HCT116 (cell line): ENCODE data around the gene PRR12. TPM values are rescaled to one million over a fixed set of nuclear protein-coding genes. Genes with fewer than 3 reads are reported as not detected.
"Not testable (repeated sequence)": the region's sequence is repeated elsewhere in the genome, so short reads cannot be mapped to it uniquely, and the experiment has no call there.

Experiments
- ATAC-seq: fragments of 200-7000 bp; cut with Tn5 transposase; 2 replicates; pipeline ENCODE4 v1.9.1; 2020; ENCODE audit warnings: mild to moderate bottlenecking, moderate library complexity
- BruUV-seq: library from RNA; stranded (reverse); fragments of 400-500 nt; replicated peaks from 2 replicates; lab custom pipeline; 2021; lab: Mats Ljungman, UMichigan
- CTCF ChIA-PET: fragments of 300-600 bp; sonication (Branson Sonifier 250); formaldehyde crosslinking; loops from one replicate; lab custom pipeline; 2021; ENCODE audit warnings: antibody characterized with exemption; lab: Charles Lee
- POLR2A ChIA-PET: fragments of 300-600, 350-600 bp; sonication (Branson Sonifier 250); formaldehyde crosslinking; loops from one replicate; lab custom pipeline; 2021; ENCODE audit warnings: antibody characterized with exemption; lab: Charles Lee
- RAD21 ChIA-PET, 2 experiments: fragments of 300-600 bp; sonication (Branson Sonifier 250); formaldehyde crosslinking; loops; one replicate each; lab custom pipeline; 2023; ENCODE audit warnings: low total read pairs in 2 of 2; ENCODE audit not compliant: uncharacterized antibody in 2 of 2, unreplicated experiment in 2 of 2, low non-redundant PET in 1 of 2; lab: Charles Lee
- DNase-seq: peaks from one replicate; pipeline ENCODE4 v3.0.0-alpha.2; 2010; ENCODE audit warnings: low read depth, low spot score
- H2AFZ ChIP-seq: fragments of 200-600 bp; shearing (Covaris generic), sonication (generic); 2 replicates; pipeline ENCODE4 v1.6.1; 2017; ENCODE audit warnings: low read depth, mixed run types, mixed read lengths, antibody characterized with exemption, low read length; ENCODE audit not compliant: poor library complexity, severe bottlenecking
- H3K27ac ChIP-seq: 2 replicates; pipeline ENCODE4 v1.5.1; 2012; ENCODE audit warnings: low read depth, low read length
- H3K27me3 ChIP-seq: fragments of 200-600 bp; sonication (generic); 2 replicates; pipeline ENCODE4 v1.6.1; 2016; ENCODE audit warnings: mixed run types, low read length, mixed read lengths; ENCODE audit not compliant: insufficient read depth
- H3K36me3 ChIP-seq, 2 experiments: fragments of 200-500 bp in 1 of 2; fragments of 200-600 bp in 1 of 2; sonication (Bioruptor generic) in 1 of 2; sonication (generic) in 1 of 2; 2 replicates each; pipeline versions ENCODE4 v1.5.1 to v1.6.1; 2014 to 2016; ENCODE audit warnings: low read length in 2 of 2, inconsistent platforms in 1 of 2, mixed read lengths in 1 of 2, mixed run types in 1 of 2; ENCODE audit not compliant: insufficient read depth in 2 of 2, control insufficient read depth in 1 of 2
- H3K4me1 ChIP-seq, 2 experiments: fragments of 200-600 bp in 1 of 2; sonication (generic) in 1 of 2; 2 replicates each; pipeline versions ENCODE4 v1.5.1 to v1.6.1; 2012 to 2017; ENCODE audit warnings: low read length in 2 of 2, inconsistent platforms in 1 of 2, mild to moderate bottlenecking in 1 of 2, mixed read lengths in 1 of 2, mixed run types in 1 of 2, moderate library complexity in 1 of 2; ENCODE audit not compliant: insufficient read depth in 2 of 2, control insufficient read depth in 1 of 2
- H3K4me2 ChIP-seq: fragments of 200-600 bp; sonication (generic); 2 replicates; pipeline ENCODE4 v1.6.1; 2017; ENCODE audit warnings: mixed run types, low read length, mixed read lengths
- H3K4me3 ChIP-seq, 2 experiments: fragments of 200-600 bp in 1 of 2; sonication (generic) in 1 of 2; replicated peaks in 1 of 2; 2 replicates each; pipeline ENCODE4 v1.5.1; 2011 to 2016; ENCODE audit warnings: low read length in 2 of 2, control low read depth in 1 of 2, low read depth in 1 of 2, mild to moderate bottlenecking in 1 of 2, mixed read lengths in 1 of 2, mixed run types in 1 of 2
- H3K79me2 ChIP-seq: fragments of 200-600 bp; sonication (generic); 2 replicates; pipeline ENCODE4 v1.6.1; 2017; ENCODE audit warnings: mild to moderate bottlenecking, mixed run types, low read length, moderate library complexity, mixed read lengths; ENCODE audit not compliant: insufficient read depth
- H3K9ac ChIP-seq: fragments of 200-600 bp; sonication (generic); 2 replicates; pipeline ENCODE4 v1.6.1; 2016; ENCODE audit warnings: low read length, mixed read lengths
- H3K9me2 ChIP-seq: fragments of 200-600 bp; sonication (generic), shearing (Covaris generic); 2 replicates; pipeline ENCODE4 v1.6.1; 2017; ENCODE audit warnings: mixed run types, mild to moderate bottlenecking, moderate library complexity; ENCODE audit not compliant: insufficient read depth
- H3K9me3 ChIP-seq, 2 experiments: fragments of 200-500 bp in 1 of 2; fragments of 200-600 bp in 1 of 2; sonication (Bioruptor generic) in 1 of 2; sonication (generic) in 1 of 2; 2 replicates each; pipeline ENCODE4 v1.6.1; 2014 to 2017; ENCODE audit warnings: low read length in 2 of 2, mixed read lengths in 2 of 2, inconsistent platforms in 1 of 2, low read depth in 1 of 2, mild to moderate bottlenecking in 1 of 2, mixed run types in 1 of 2, moderate library complexity in 1 of 2; ENCODE audit not compliant: control insufficient read depth in 1 of 2, insufficient read depth in 1 of 2
- H4K20me1 ChIP-seq: fragments of 200-600 bp; sonication (generic), shearing (Covaris generic); 2 replicates; pipeline ENCODE4 v1.6.1; 2017; ENCODE audit warnings: mixed run types, mild to moderate bottlenecking, moderate library complexity; ENCODE audit not compliant: insufficient read depth
- CBX3 ChIP-seq: IDR thresholded peaks from 2 replicates; pipeline ENCODE4 v1.6.1; 2012; ENCODE audit warnings: low read depth
- CEBPB ChIP-seq: IDR thresholded peaks from 2 replicates; pipeline ENCODE4 v1.6.1; 2012; ENCODE audit warnings: low read depth
- EGR1 ChIP-seq: IDR thresholded peaks from 2 replicates; pipeline ENCODE4 v1.6.1; 2012; ENCODE audit warnings: low read depth
- ELF1 ChIP-seq: IDR thresholded peaks from 2 replicates; pipeline ENCODE4 v1.6.1; 2012; ENCODE audit warnings: low read depth, borderline replicate concordance
- FOSL1 ChIP-seq: IDR thresholded peaks from 2 replicates; pipeline ENCODE4 v1.6.1; 2012; ENCODE audit warnings: low read depth
- POLR2A ChIP-seq: IDR thresholded peaks from 2 replicates; pipeline ENCODE4 v1.7.0; 2011; ENCODE audit warnings: borderline replicate concordance; ENCODE audit not compliant: insufficient read depth, insufficient read length; ENCODE audit errors: extremely low read depth
- POLR2AphosphoS5 ChIP-seq: IDR thresholded peaks from 2 replicates; pipeline ENCODE4 v1.6.1; 2011; ENCODE audit warnings: mild to moderate bottlenecking, low read depth, low read length, moderate library complexity
- RAD21 ChIP-seq: IDR thresholded peaks from 2 replicates; pipeline ENCODE4 v1.6.1; 2012; ENCODE audit warnings: low read depth, mild to moderate bottlenecking
- SIN3A ChIP-seq: IDR thresholded peaks from 2 replicates; pipeline ENCODE4 v1.6.1; 2012; ENCODE audit warnings: low read depth
- SRF ChIP-seq: IDR thresholded peaks from 2 replicates; pipeline ENCODE4 v1.6.1; 2012; ENCODE audit warnings: low read depth
- ZNF274 ChIP-seq: fragments of 200-500 bp; sonication (Bioruptor generic); IDR thresholded peaks from 2 replicates; pipeline ENCODE4 v1.6.1; 2014; ENCODE audit warnings: mild to moderate bottlenecking, low read depth, low read length, inconsistent platforms
- intact Hi-C: fragments of 100-400 bp; cut with micrococcal nuclease; formaldehyde crosslinking; loops from 2 replicates; pipeline ENCODE4 v1.10.0; 2022
- total RNA-seq: library from RNA; stranded (reverse); gene quantifications from one replicate; pipeline ENCODE4 v1.2.1, GENCODE V29; 2021; ENCODE audit not compliant: unreplicated experiment
- TF ChIP-seq, protein P1 (sequence below): IDR thresholded peaks from 2 replicates; pipeline ENCODE4 v1.6.1; 2012
- TF ChIP-seq, protein P2 (sequence below): IDR thresholded peaks from 2 replicates; pipeline ENCODE4 v1.6.1; 2011; ENCODE audit warnings: mild to moderate bottlenecking, low read length, moderate library complexity; ENCODE audit not compliant: insufficient replicate concordance; ENCODE audit errors: extremely low read depth
- TF ChIP-seq, protein P3 (sequence below): IDR thresholded peaks from 2 replicates; pipeline ENCODE4 v1.6.1; 2012

Gene PRR12
- total RNA-seq, 1 experiment from 2014 or later, result 26.9 TPM

DNA sequence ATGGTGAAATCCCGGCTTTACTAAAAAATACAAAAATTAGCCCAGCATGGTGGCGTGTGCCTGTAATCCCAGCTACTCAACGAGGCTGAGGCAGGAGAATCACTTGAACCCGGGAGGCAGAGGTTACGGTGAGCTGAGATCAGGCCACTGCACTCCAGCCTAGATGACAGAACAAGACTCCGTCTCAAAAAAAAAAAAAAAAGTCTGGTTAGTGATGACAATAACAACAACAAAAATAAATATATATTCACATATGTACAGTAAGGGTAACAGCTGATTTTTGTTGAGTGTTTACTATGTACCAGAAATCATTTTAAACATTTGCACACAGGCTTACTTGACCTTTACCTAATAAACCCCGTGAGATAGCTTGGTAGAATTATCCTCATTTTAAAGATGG lies 26.0 kb downstream of the PRR12 start:
- POLR2A ChIA-PET, result interaction anchor here (0.6 kb wide), 2 partner anchors 623 to 736 kb away, joined by 3 to 4 read pairs; partner anchors contain the start of gene RUVBL2
- CTCF ChIA-PET, result no interaction called here

DNA sequence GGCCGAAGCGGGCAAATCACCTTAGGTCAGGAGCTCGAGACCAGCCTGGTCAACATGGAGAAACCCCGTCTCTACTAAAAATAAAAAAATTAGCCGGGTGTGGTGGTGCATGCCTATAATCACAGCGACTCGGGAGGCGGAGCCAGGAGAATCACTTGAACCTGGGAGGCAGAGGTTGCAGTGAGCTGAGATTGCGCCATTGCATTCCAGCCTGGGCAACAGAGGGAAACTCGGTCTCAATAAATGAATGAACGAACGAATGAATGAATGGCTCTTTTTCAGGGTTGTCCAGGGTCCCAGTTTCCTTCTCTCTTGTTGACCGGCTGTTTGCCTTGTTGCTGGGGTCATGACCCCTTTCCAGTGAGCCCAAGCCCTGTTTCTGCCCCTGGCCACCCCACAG lies 26.9 kb downstream of the PRR12 start:
- H3K79me2 ChIP-seq, result peaks cover 33% of the 10 kb centered on the region; the same call in 1 of the 2 replicates
- CTCF ChIA-PET, H3K9me3 ChIP-seq, H3K9ac ChIP-seq, DNase-seq, RAD21 ChIA-PET, H3K4me2 ChIP-seq, intact Hi-C loops, POLR2A ChIA-PET, H3K27me3 ChIP-seq, H4K20me1 ChIP-seq, H3K4me3 ChIP-seq, H3K9me2 ChIP-seq, ATAC-seq, BruUV-seq, H3K27ac ChIP-seq, H2AFZ ChIP-seq: not testable (repeated sequence)
- peaks cover 17 to 28% of the 10 kb centered on the region in 2 experiments; a peak in 3 of 4 replicates for H3K36me3 ChIP-seq
- H3K4me1 ChIP-seq, result peaks cover 19 to 22% of the 10 kb centered on the region in 2 experiments

More for the DNA sequence above, 26.0 kb downstream of the PRR12 start:
- no peaks in the 10 kb centered on the region for H3K27me3 ChIP-seq
- H2AFZ ChIP-seq, result no peak overlapping the region
- no peaks in the 10 kb centered on the region for H3K9me3 ChIP-seq
- H3K4me2 ChIP-seq, result no peak overlapping the region
- TF ChIP-seq, protein P1, sequence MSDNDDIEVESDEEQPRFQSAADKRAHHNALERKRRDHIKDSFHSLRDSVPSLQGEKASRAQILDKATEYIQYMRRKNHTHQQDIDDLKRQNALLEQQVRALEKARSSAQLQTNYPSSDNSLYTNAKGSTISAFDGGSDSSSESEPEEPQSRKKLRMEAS, result no peak
- no peak for TF ChIP-seq EGR1
- no peak for TF ChIP-seq ZNF274
- TF ChIP-seq POLR2AphosphoS5, result no peak
- TF ChIP-seq CEBPB, result no peak
- TF ChIP-seq SRF, result no peak
- no peak for TF ChIP-seq POLR2A
- TF ChIP-seq RAD21, result no peak
- TF ChIP-seq ELF1, result no peak
- TF ChIP-seq, protein P2, sequence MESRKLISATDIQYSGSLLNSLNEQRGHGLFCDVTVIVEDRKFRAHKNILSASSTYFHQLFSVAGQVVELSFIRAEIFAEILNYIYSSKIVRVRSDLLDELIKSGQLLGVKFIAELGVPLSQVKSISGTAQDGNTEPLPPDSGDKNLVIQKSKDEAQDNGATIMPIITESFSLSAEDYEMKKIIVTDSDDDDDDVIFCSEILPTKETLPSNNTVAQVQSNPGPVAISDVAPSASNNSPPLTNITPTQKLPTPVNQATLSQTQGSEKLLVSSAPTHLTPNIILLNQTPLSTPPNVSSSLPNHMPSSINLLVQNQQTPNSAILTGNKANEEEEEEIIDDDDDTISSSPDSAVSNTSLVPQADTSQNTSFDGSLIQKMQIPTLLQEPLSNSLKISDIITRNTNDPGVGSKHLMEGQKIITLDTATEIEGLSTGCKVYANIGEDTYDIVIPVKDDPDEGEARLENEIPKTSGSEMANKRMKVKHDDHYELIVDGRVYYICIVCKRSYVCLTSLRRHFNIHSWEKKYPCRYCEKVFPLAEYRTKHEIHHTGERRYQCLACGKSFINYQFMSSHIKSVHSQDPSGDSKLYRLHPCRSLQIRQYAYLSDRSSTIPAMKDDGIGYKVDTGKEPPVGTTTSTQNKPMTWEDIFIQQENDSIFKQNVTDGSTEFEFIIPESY, result no peak
- no peak for TF ChIP-seq SIN3A
- TF ChIP-seq, protein P3, sequence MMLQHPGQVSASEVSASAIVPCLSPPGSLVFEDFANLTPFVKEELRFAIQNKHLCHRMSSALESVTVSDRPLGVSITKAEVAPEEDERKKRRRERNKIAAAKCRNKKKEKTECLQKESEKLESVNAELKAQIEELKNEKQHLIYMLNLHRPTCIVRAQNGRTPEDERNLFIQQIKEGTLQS, result no peak
- TF ChIP-seq CBX3, result no peak
- TF ChIP-seq FOSL1, result no peak
- H4K20me1 ChIP-seq, result peaks cover 7% of the 10 kb centered on the region; the same call in 1 of the 2 replicates
- intact Hi-C loops, result no loop called here
- H3K9ac ChIP-seq, result no peak overlapping the region
- RAD21 ChIA-PET, result no interaction called here
- ATAC-seq (no peak), DNase-seq (no peak)
- H3K4me1 ChIP-seq, result peaks cover 28 to 31% of the 10 kb centered on the region in 2 experiments
- BruUV-seq, result no TSS peak
- peaks cover 21 to 28% of the 10 kb centered on the region in 2 experiments; a peak in 3 of 4 replicates for H3K36me3 ChIP-seq
- H3K79me2 ChIP-seq, result peaks cover 41% of the 10 kb centered on the region
- H3K4me3 ChIP-seq, result no peak overlapping the region
- no peak overlapping the region for H3K27ac ChIP-seq
- H3K9me2 ChIP-seq, result no peaks in the 10 kb centered on the region
